GM12801 (cell line): Measurements from ENCODE around the gene KIAA1217.

Experiments used
- CTCF ChIP-seq: IDR thresholded peaks from one replicate; pipeline ENCODE4 v1.5.1; 2011; ENCODE audit warnings: control low read depth; ENCODE audit not compliant: insufficient read length; ENCODE audit errors: extremely low read depth

Gene KIAA1217

GRCh38 chr10:24257588-24257987 lies 48.6 kb downstream of the KIAA1217 start:
- TF ChIP-seq CTCF: no peak

GRCh38 chr10:24259365-24260130 lies 50.6 kb downstream of the KIAA1217 start:
- TF ChIP-seq CTCF: no peak

GRCh38 chr10:24261627-24262026 lies 52.7 kb downstream of the KIAA1217 start:
- no peak for TF ChIP-seq CTCF

- no peak for TF ChIP-seq CTCF
Observed at GRCh38 chr10:24262929-24263590, 54.1 kb downstream of the KIAA1217 start.

- TF ChIP-seq CTCF: no peak
Observed at GRCh38 chr10:24269476-24269875, 60.5 kb downstream of the KIAA1217 start.

- TF ChIP-seq CTCF: no peak
Observed at GRCh38 chr10:24272374-24272773, 63.4 kb downstream of the KIAA1217 start.

- TF ChIP-seq CTCF: no peak
Observed at GRCh38 chr10:24277277-24277676, 68.3 kb downstream of the KIAA1217 start.
